Body of pancreas (tissue), 4 donors: Measurements from ENCODE around the gene SLC9A7. TPM values are rescaled to one million over a fixed set of nuclear protein-coding genes. Genes with fewer than 3 reads are reported as not detected.

ENCODE experiments used
- ATAC-seq: fragments of 150-250 bp; one replicate; pipeline ENCODE4 v1.9.1; 2016
- DNase-seq, 4 donors: peaks; one replicate each; pipeline ENCODE4 v3.0.0-alpha.2; 2019
- H3K27ac ChIP-seq, 4 donors: fragments of 200-600 bp; sonication (generic); 1 replicate in 3 of 4; 2 replicates in 1 of 4; pipeline versions ENCODE4 v1.5.1 to v1.6.1; 2016 to 2019; ENCODE audit warnings: mild to moderate bottlenecking in 1 of 4, mixed read lengths in 1 of 4, moderate library complexity in 1 of 4
- H3K27me3 ChIP-seq, 2 donors: fragments of 200-600 bp; sonication (generic); one replicate each; pipeline ENCODE4 v1.6.0; 2016; ENCODE audit warnings: mild to moderate bottlenecking in 1 of 2
- H3K36me3 ChIP-seq, 2 donors: fragments of 200-600 bp; sonication (generic); replicated peaks in 1 of 2; 2 replicates each; pipeline ENCODE4 v1.5.1; 2016; ENCODE audit warnings: low read depth in 2 of 2; ENCODE audit not compliant: insufficient read depth in 1 of 2
- H3K4me1 ChIP-seq: fragments of 200-600 bp; sonication (generic); one replicate; pipeline ENCODE4 v1.6.0; 2016
- H3K4me3 ChIP-seq, 2 donors: fragments of 200-600 bp; sonication (generic); 1 replicate in 1 of 2; 2 replicates in 1 of 2; pipeline ENCODE4 v1.5.1; 2016 to 2019
- H3K9me3 ChIP-seq, 3 donors: fragments of 200-600 bp; sonication (generic); 1 replicate in 2 of 3; 2 replicates in 1 of 3; pipeline ENCODE4 v1.5.1; 2016
- CTCF ChIP-seq, 7 experiments: fragments of 450-650 bp in 4 of 7; fragments of 200-600 bp in 3 of 7; sonication (generic) in 3 of 7; IDR thresholded peaks; one replicate each; pipeline ENCODE4 v1.5.1; 2016 to 2019; ENCODE audit warnings: antibody characterized with exemption in 7 of 7
- POLR2A ChIP-seq, 3 donors: fragments of 450-650 bp; IDR thresholded peaks; one replicate each; pipeline ENCODE4 v1.6.1; 2016; ENCODE audit warnings: antibody characterized with exemption in 3 of 3, mild to moderate bottlenecking in 2 of 3
- WGBS, 2 donors: methylation state at CpG; one replicate each; pipeline ENCODE4 v1.1.5; 2017; 5-methylcytosine and 5-hydroxymethylcytosine counted together
- intact Hi-C: fragments of 100-400 bp; cut with DNase I; formaldehyde crosslinking; loops from one replicate; pipeline ENCODE4 v1.15.1; 2023
- total RNA-seq, 2 donors: library from RNA; depleted of rRNA; stranded (reverse); fragments of >200 nt; gene quantifications; one replicate each; pipeline ENCODE4 v1.1.0, GENCODE V29; 2016

SLC9A7 gene
- total RNA-seq, 2 donors from 2014 or later = 6.2 to 7.6 TPM

- no peak for DNase-seq
- H3K27me3 ChIP-seq = no peaks in the 10 kb centered on the region
- TF ChIP-seq POLR2A (IDR thresholded peaks at IDR 0.05) = no peak
- no peak for TF ChIP-seq CTCF (IDR thresholded peaks at IDR 0.05)
Observed at GRCh38 chrX:46569621-46570020, 189.3 kb downstream of the SLC9A7 start.

GRCh38 chrX:46567388-46567787, 191.5 kb downstream of the SLC9A7 start:
- no peak for TF ChIP-seq POLR2A (IDR thresholded peaks at IDR 0.05)

More at GRCh38 chrX:46569621-46570020, 189.3 kb downstream of the SLC9A7 start:
- no peak overlapping the region for H3K4me3 ChIP-seq
- ATAC-seq = no peak
- intact Hi-C loops = no loop called here
- no peaks in the 10 kb centered on the region for H3K36me3 ChIP-seq
- no peak overlapping the region for H3K27ac ChIP-seq
- peaks cover 6% of the 10 kb centered on the region for H3K4me1 ChIP-seq
- H3K9me3 ChIP-seq = no peaks in the 10 kb centered on the region

GRCh38 chrX:46561824-46562657, 196.9 kb downstream of the SLC9A7 start:
- TF ChIP-seq POLR2A (IDR thresholded peaks at IDR 0.05) (no peak), CTCF (IDR thresholded peaks at IDR 0.05) (no peak)
- intact Hi-C loops = no loop called here
- 77 to 80% methylated on average over 5 of the region's 6 CpGs for WGBS, 2 donors
- no peak for ATAC-seq
- Histone ChIP-seq H3K27ac (no peak overlapping the region), H3K4me3 (no peak overlapping the region), H3K27me3 (no peaks in the 10 kb centered on the region), H3K36me3 (no peaks in the 10 kb centered on the region), H3K4me1 (no peaks in the 10 kb centered on the region), H3K9me3 (no peaks in the 10 kb centered on the region)
- DNase-seq = peak in 3 of 4 donors; percentile 7 to 21 (median 17)

More at GRCh38 chrX:46567388-46567787, 191.5 kb downstream of the SLC9A7 start:
- Histone ChIP-seq H3K27ac (no peak overlapping the region), H3K4me1 (no peaks in the 10 kb centered on the region), H3K4me3 (no peak overlapping the region), H3K36me3 (no peaks in the 10 kb centered on the region), H3K9me3 (no peaks in the 10 kb centered on the region), H3K27me3 (no peaks in the 10 kb centered on the region)
- intact Hi-C loops = no loop called here
- ATAC-seq (no peak), DNase-seq (no peak)

GRCh38 chrX:46559062-46559461, 199.9 kb downstream of the SLC9A7 start:
- Histone ChIP-seq H3K4me3 (no peak overlapping the region), H3K36me3 (no peaks in the 10 kb centered on the region), H3K27ac (no peak overlapping the region), H3K27me3 (no peaks in the 10 kb centered on the region), H3K4me1 (no peaks in the 10 kb centered on the region), H3K9me3 (no peaks in the 10 kb centered on the region)
- WGBS, 2 donors = 90 to 100% methylated on average over 2 to 3 of the region's 3 CpGs
- no peak for TF ChIP-seq POLR2A (IDR thresholded peaks at IDR 0.05)
- DNase-seq (no peak), ATAC-seq (no peak)
- intact Hi-C loops = no loop called here

- TF ChIP-seq CTCF (IDR thresholded peaks at IDR 0.05) (peak in 3 of 7 experiments; percentile 16 to 23 (median 18)), POLR2A (IDR thresholded peaks at IDR 0.05) (no peak)
- H3K27ac ChIP-seq = no peak overlapping the region
- H3K27me3 ChIP-seq = no peaks in the 10 kb centered on the region
- 41 to 65% methylated on average over 2 of the region's 2 CpGs for WGBS, 2 donors
- H3K4me3 ChIP-seq = no peak overlapping the region
- no peaks in the 10 kb centered on the region for H3K9me3 ChIP-seq
- intact Hi-C loops = no loop called here
- H3K4me1 ChIP-seq = no peaks in the 10 kb centered on the region
- H3K36me3 ChIP-seq = no peaks in the 10 kb centered on the region
- no peak for DNase-seq
- ATAC-seq = no peak
Observed at GRCh38 chrX:46554942-46555341, 204.0 kb downstream of the SLC9A7 start.

- no peaks in the 10 kb centered on the region for H3K27me3 ChIP-seq
- intact Hi-C loops = no loop called here
- no peak overlapping the region for H3K27ac ChIP-seq
- no peak for ATAC-seq
- no peak overlapping the region for H3K4me3 ChIP-seq
- no peak for DNase-seq
- H3K9me3 ChIP-seq = no peaks in the 10 kb centered on the region
- H3K4me1 ChIP-seq = no peaks in the 10 kb centered on the region
- H3K36me3 ChIP-seq = no peaks in the 10 kb centered on the region
- 95 to 96% methylated on average over 5 of the region's 5 CpGs for WGBS, 2 donors
- no peak for TF ChIP-seq POLR2A (IDR thresholded peaks at IDR 0.05)
- no peak for TF ChIP-seq CTCF (IDR thresholded peaks at IDR 0.05)
Observed at GRCh38 chrX:46553935-46554334, 205.0 kb downstream of the SLC9A7 start.
